Measurements from ENCODE around the gene DOCK2.

The DOCK2 gene

DNA sequence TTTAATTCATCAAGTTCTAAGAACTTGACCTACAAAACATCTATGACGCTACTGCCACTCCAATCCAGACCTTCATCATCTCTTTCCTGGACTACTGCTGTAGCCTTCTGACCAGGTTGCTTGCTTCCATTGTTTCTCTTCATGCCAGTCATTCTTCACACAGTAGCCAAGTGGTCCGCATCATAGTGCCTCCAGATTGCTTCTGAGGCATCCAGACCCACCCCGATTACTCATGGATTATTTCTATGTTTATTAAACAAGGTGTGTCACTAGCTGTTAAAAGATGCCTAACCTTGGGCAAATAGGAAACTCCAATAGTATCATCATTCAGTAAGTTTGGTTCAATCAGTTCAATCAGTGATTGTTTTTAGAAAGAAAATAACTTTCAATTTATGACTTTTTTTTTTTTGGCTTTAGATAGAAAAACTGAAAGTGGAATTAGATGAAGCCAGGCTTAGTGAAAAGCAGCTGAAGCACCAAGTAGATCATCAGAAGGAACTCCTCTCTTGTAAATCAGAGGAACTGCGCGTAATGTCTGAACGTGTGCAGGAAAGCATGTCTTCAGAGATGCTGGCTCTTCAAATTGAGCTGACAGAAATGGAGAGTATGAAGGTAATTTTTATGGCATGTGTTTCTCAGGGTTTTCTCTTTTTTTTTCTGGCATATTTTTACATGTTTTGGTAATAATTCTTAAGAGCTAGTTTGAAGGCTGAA is 44.0 kb upstream of the DOCK2 start:
- H4K20me1 ChIP-seq (ENCODE audit: low read depth, low read length), result no peaks in the 10 kb centered on the region
- H3K79me2 ChIP-seq (ENCODE audit: insufficient read depth, low read length), result peaks cover 8% of the 10 kb centered on the region; the same call in 1 of the 2 replicates
- H3K27ac ChIP-seq (ENCODE audit: low read depth, low read length), result no peak overlapping the region
- no peak overlapping the region for H3K4me2 ChIP-seq (ENCODE audit: low read depth, low read length, poor library complexity, severe bottlenecking)
- TF ChIP-seq, protein P1, sequence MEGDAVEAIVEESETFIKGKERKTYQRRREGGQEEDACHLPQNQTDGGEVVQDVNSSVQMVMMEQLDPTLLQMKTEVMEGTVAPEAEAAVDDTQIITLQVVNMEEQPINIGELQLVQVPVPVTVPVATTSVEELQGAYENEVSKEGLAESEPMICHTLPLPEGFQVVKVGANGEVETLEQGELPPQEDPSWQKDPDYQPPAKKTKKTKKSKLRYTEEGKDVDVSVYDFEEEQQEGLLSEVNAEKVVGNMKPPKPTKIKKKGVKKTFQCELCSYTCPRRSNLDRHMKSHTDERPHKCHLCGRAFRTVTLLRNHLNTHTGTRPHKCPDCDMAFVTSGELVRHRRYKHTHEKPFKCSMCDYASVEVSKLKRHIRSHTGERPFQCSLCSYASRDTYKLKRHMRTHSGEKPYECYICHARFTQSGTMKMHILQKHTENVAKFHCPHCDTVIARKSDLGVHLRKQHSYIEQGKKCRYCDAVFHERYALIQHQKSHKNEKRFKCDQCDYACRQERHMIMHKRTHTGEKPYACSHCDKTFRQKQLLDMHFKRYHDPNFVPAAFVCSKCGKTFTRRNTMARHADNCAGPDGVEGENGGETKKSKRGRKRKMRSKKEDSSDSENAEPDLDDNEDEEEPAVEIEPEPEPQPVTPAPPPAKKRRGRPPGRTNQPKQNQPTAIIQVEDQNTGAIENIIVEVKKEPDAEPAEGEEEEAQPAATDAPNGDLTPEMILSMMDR (IDR thresholded peaks at IDR 0.05; ENCODE audit: insufficient read depth, low read length, poor library complexity, severe bottlenecking), result no peak
- no peak for TF ChIP-seq EZH2phosphoT487 (conservative IDR thresholded peaks at IDR 0.05; ENCODE audit: low read length)
- no peaks in the 10 kb centered on the region for H3K9me3 ChIP-seq (ENCODE audit: insufficient read depth, low read length)
- peaks cover 74% of the 10 kb centered on the region for H3K36me3 ChIP-seq (ENCODE audit: low read length)
- H3K27me3 ChIP-seq (ENCODE audit: low read length), result no peaks in the 10 kb centered on the region
- H2AFZ ChIP-seq (ENCODE audit: low read depth, low read length, severe bottlenecking), result no peak overlapping the region
- no peak overlapping the region for H3K9ac ChIP-seq (ENCODE audit: low read length)
- no peak overlapping the region for H3K4me3 ChIP-seq (ENCODE audit: insufficient read depth, low read length, poor library complexity, severe bottlenecking)
- H3F3A ChIP-seq (ENCODE audit: insufficient read depth), result 0 out of 2 replicates have a peak, but pooled peaks cover 3% of the 10 kb centered on the region
- H3K9me2 ChIP-seq (replicated peaks; ENCODE audit: insufficient read depth, low read length), result no peaks in the 10 kb centered on the region

DNA sequence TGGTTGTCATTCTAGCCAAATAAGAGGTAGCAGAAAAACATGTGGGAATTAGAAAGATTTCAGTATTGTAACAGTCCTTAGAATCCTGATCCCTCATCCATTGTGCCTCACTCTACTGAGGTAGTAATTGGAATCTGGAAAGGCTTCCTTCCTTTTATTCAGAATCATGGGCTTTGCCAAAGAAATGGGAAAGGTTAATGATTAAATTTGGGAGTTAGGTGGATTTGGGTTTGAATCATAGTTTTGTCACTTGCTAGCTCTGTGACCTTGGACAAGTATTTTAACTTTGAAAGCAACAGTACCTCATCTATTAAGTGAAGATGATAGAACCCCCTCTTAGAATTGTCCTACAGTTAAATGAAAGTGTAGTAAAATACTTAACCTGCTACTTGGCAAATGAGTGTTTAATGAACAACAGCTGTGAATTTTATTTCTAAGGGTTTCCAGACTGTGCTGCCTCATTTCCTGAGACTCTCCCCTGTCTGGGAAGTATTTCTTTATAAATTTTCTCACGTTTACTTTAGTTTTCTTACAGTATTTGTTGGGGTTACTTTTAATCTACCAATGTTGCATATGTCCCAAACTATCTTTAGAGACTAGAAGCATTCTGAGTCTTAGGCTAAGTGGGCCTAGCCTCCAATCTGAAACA is 41.8 kb upstream of the DOCK2 start:
- TF ChIP-seq EZH2phosphoT487 (conservative IDR thresholded peaks at IDR 0.05; ENCODE audit: low read length), result no peak
- TF ChIP-seq, protein P1 (IDR thresholded peaks at IDR 0.05; ENCODE audit: insufficient read depth, low read length, poor library complexity, severe bottlenecking), result no peak
- no peaks in the 10 kb centered on the region for H3K27me3 ChIP-seq (ENCODE audit: low read length)
- H3K36me3 ChIP-seq (ENCODE audit: low read length), result peaks cover 78% of the 10 kb centered on the region
- H2AFZ ChIP-seq (ENCODE audit: low read depth, low read length, severe bottlenecking), result no peak overlapping the region
- H3K27ac ChIP-seq (ENCODE audit: low read depth, low read length), result no peak overlapping the region
- H3K4me3 ChIP-seq (ENCODE audit: insufficient read depth, low read length, poor library complexity, severe bottlenecking), result no peak overlapping the region
- no peak overlapping the region for H3K9ac ChIP-seq (ENCODE audit: low read length)
- no peaks in the 10 kb centered on the region for H3K9me3 ChIP-seq (ENCODE audit: insufficient read depth, low read length)
- H3F3A ChIP-seq (ENCODE audit: insufficient read depth), result 0 out of 2 replicates have a peak, but pooled peaks cover 3% of the 10 kb centered on the region
- no peaks in the 10 kb centered on the region for H3K9me2 ChIP-seq (replicated peaks; ENCODE audit: insufficient read depth, low read length)
- H3K4me2 ChIP-seq (ENCODE audit: low read depth, low read length, poor library complexity, severe bottlenecking), result no peak overlapping the region
- H4K20me1 ChIP-seq (ENCODE audit: low read depth, low read length), result no peaks in the 10 kb centered on the region
- no peaks in the 10 kb centered on the region for H3K79me2 ChIP-seq (ENCODE audit: insufficient read depth, low read length)

DNA sequence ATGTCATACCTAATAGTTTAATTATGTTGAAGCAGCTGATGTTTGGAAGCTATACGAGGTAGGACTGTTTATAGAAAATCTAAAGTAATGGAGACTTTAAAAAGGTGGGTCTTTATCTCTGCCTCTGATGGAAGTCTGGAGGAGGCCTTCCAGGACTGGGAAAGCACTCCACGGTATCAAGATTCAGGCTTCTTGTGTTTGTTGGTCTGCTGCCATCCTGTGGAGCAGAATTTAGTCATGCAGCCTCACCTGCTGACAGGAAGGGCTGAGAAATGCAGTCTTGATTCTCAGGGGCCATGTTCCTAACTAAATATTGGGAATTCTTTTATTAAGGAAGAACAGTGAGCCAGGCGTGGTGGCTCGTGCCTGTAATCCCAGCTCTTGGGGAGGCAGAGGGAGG is 37.6 kb upstream of the DOCK2 start:
- H3K4me2 ChIP-seq (ENCODE audit: low read depth, low read length, poor library complexity, severe bottlenecking), result no peak overlapping the region
- no peak overlapping the region for H2AFZ ChIP-seq (ENCODE audit: low read depth, low read length, severe bottlenecking)
- no peak overlapping the region for H3K27ac ChIP-seq (ENCODE audit: low read depth, low read length)
- H3K27me3 ChIP-seq (ENCODE audit: low read length), result no peaks in the 10 kb centered on the region
- no peaks in the 10 kb centered on the region for H3K9me3 ChIP-seq (ENCODE audit: insufficient read depth, low read length)
- no peak overlapping the region for H3K4me3 ChIP-seq (ENCODE audit: insufficient read depth, low read length, poor library complexity, severe bottlenecking)
- H3F3A ChIP-seq (ENCODE audit: insufficient read depth), result 0 out of 2 replicates have a peak, but pooled peaks cover 5% of the 10 kb centered on the region
- H3K79me2 ChIP-seq (ENCODE audit: insufficient read depth, low read length), result no peaks in the 10 kb centered on the region
- H3K9me2 ChIP-seq (replicated peaks; ENCODE audit: insufficient read depth, low read length), result no peaks in the 10 kb centered on the region
- no peak overlapping the region for H3K9ac ChIP-seq (ENCODE audit: low read length)
- peaks cover 80% of the 10 kb centered on the region for H3K36me3 ChIP-seq (ENCODE audit: low read length)
- no peaks in the 10 kb centered on the region for H4K20me1 ChIP-seq (ENCODE audit: low read depth, low read length)
- TF ChIP-seq, protein P1 (IDR thresholded peaks at IDR 0.05; ENCODE audit: insufficient read depth, low read length, poor library complexity, severe bottlenecking), result no peak
- no peak for TF ChIP-seq EZH2phosphoT487 (conservative IDR thresholded peaks at IDR 0.05; ENCODE audit: low read length)
